Lung (tissue), 12 donors: ENCODE measurements around the gene WDR44. TPM values are rescaled to one million over a fixed set of nuclear protein-coding genes. Genes with fewer than 3 reads are reported as not detected.
A peak's percentile ranks its signal among the peaks of the same experiment; 100 is the strongest.

Experiments
- ATAC-seq: fragments of 200-7000 bp; cut with Tn5 transposase; one replicate; pipeline ENCODE4 v1.9.1; 2020; ENCODE audit warnings: moderate number of reproducible peaks; ENCODE audit not compliant: insufficient read depth, low FRiP score
- DNase-seq, 3 donors: peaks; one replicate each; pipeline ENCODE4 v3.0.0-alpha.2; 2013 to 2017
- H3K27ac ChIP-seq, 2 donors: one replicate each; pipeline ENCODE4 v1.5.1; 2013; ENCODE audit warnings: mild to moderate bottlenecking in 2 of 2, moderate library complexity in 2 of 2, control low read depth in 1 of 2, inconsistent platforms in 1 of 2, low read depth in 1 of 2, low read length in 1 of 2
- H3K27me3 ChIP-seq, 3 donors: one replicate each; pipeline ENCODE4 v1.5.1; 2013; ENCODE audit warnings: low read length in 2 of 3; ENCODE audit not compliant: control insufficient read depth in 3 of 3, insufficient read depth in 3 of 3
- H3K36me3 ChIP-seq, 4 donors: one replicate each; pipeline ENCODE4 v1.5.1; 2013; ENCODE audit warnings: low read length in 4 of 4, mild to moderate bottlenecking in 1 of 4, moderate library complexity in 1 of 4; ENCODE audit not compliant: control insufficient read depth in 4 of 4, insufficient read depth in 4 of 4
- H3K4me1 ChIP-seq, 5 donors: one replicate each; pipeline ENCODE4 v1.5.1; 2013; ENCODE audit warnings: low read length in 5 of 5, mild to moderate bottlenecking in 2 of 5, moderate library complexity in 1 of 5; ENCODE audit not compliant: control insufficient read depth in 5 of 5, insufficient read depth in 5 of 5
- H3K4me3 ChIP-seq: one replicate; pipeline ENCODE4 v1.5.1; 2013; ENCODE audit warnings: mild to moderate bottlenecking, control low read depth, moderate library complexity
- H3K9ac ChIP-seq, 2 donors: one replicate each; pipeline ENCODE4 v1.5.1; 2013; ENCODE audit warnings: low read length in 2 of 2, control low read depth in 1 of 2; ENCODE audit not compliant: insufficient read depth in 1 of 2
- H3K9me3 ChIP-seq, 4 donors: one replicate each; pipeline ENCODE4 v1.5.1; 2013; ENCODE audit warnings: low read length in 3 of 4, mild to moderate bottlenecking in 1 of 4, moderate library complexity in 1 of 4; ENCODE audit not compliant: control insufficient read depth in 4 of 4, insufficient read depth in 3 of 4
- CTCF ChIP-seq: IDR thresholded peaks from 2 replicates; pipeline ENCODE4 v1.5.1; 2012; ENCODE audit warnings: mild to moderate bottlenecking; ENCODE audit errors: control extremely low read depth, extremely low read depth
- WGBS, 2 donors: extraction: QIAGEN DNeasy Blood & Tissue Kit; methylation state at CpG; one replicate each; pipeline ENCODE4 v1.1.7; 2013; 5-methylcytosine and 5-hydroxymethylcytosine counted together
- polyA plus RNA-seq, 2 donors: library from polyadenylated mRNA; stranded (reverse); fragments of 200-250 nt; gene quantifications; one replicate each; pipeline ENCODE4 v1.2.1, GENCODE V29; 2013
- total RNA-seq, 2 donors: library from RNA; depleted of rRNA in 1 of 2; stranded (reverse); fragments of >200 nt in 1 of 2; gene quantifications; one replicate each; pipeline ENCODE4 v1.2.1, GENCODE V29; 2014 to 2021
- donor health status: control.
- donor health status: control.
- donor health status: Bipolar disorder and iron deficiency.
- donor health status: healthy.
- donor health status: DM: yes; HTN: yes; CAD: no.

The WDR44 gene
- total and polyA plus RNA-seq, 4 donors = 3.0 to 15.8 (median 10.2) TPM

- 76 to 100% methylated on average over 3 of the region's 3 CpGs for WGBS, 2 donors
- H3K9me3 ChIP-seq = no peaks in the 10 kb centered on the region
- no peak for TF ChIP-seq CTCF
- H3K9ac ChIP-seq = no peak overlapping the region
- DNase-seq (no peak), ATAC-seq (no peak)
- no peaks in the 10 kb centered on the region for H3K27me3 ChIP-seq
- no peak overlapping the region for H3K27ac ChIP-seq
- no peak overlapping the region for H3K4me3 ChIP-seq
- H3K4me1 ChIP-seq = peaks cover 0 to 15% (median 4%) of the 10 kb centered on the region in 5 donors
- no peaks in the 10 kb centered on the region for H3K36me3 ChIP-seq
Measured at GRCh38 chrX:118493016-118493415, 147.1 kb downstream of the WDR44 start.

- H3K4me1 ChIP-seq = peaks cover 0 to 15% (median 4%) of the 10 kb centered on the region in 5 donors
- H3K9me3 ChIP-seq = no peaks in the 10 kb centered on the region
- H3K36me3 ChIP-seq = no peaks in the 10 kb centered on the region
- no peak for TF ChIP-seq CTCF
- no peaks in the 10 kb centered on the region for H3K27me3 ChIP-seq
- no peak overlapping the region for H3K4me3 ChIP-seq
- 74 to 89% methylated on average over 3 of the region's 3 CpGs for WGBS, 2 donors
- DNase-seq (no peak), ATAC-seq (no peak)
- H3K9ac ChIP-seq = no peak overlapping the region
- H3K27ac ChIP-seq = no peak overlapping the region
Measured at GRCh38 chrX:118493653-118494297, 147.9 kb downstream of the WDR44 start.

DNA sequence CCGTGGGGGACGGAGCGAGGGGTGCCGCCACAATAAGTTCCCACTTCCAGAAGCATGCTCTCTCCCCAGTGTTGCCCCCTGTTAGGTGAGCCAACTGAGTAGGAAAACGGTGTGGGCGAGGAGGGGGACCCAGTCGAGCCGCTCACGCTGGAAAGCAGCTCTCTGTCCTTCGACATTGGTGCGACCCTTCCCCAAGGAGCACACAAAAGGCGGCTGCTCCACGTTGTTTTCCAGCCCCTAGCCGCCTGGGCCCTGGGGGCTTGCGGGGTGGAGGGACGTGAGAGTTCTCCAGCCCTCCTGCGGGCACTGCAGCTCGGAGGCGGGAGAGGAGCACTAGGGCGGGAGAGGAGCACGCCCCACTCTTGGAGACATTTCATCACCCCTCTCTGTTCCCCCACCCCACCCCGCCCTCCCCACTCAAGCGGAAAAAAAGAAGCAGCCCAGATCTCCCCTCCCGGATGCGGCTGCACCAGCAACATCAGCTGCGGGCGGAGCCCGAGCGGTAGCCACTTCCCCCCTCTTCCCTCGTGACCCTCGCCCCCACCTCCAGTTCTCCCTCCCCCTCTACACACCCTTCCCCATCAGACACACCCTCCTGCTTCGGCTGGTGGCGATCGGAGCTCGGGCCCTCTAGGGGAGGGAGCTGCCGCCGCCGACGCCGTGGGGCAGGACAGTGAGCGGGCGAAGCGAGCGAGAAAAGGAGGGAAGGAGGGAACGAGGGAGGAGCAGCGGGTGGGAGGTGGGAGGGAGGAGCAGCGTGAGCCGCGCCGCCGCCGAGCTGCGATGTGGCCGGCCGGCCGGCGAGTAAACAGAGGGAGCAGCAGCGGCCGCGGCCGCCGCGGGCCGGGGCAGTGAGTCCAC, 149.4 kb downstream of the WDR44 start, which contains the start of gene DOCK11:
Gene DOCK11 (plus strand): TSS at position 755 of the 861 bp plus-strand sequence. CDS start 157 bp downstream, outside the sequence.
- Histone ChIP-seq H3K27me3 (no peaks in the 10 kb centered on the region), H3K9ac (no peak within 1 kb of the TSS), H3K4me1 (peaks cover 0 to 15% (median 6%) of the 10 kb centered on the region in 5 donors), H3K36me3 (no peaks in the 10 kb centered on the region), H3K9me3 (no peaks in the 10 kb centered on the region), H3K27ac (peak within 1 kb of the TSS; percentile 27 to 77), H3K4me3 (peak within 1 kb of the TSS; percentile 56)
- TF ChIP-seq CTCF = no peak
- WGBS, 2 donors = 1 to 36% methylated on average over 26 to 64 of the region's 64 CpGs
- DNase-seq (peak; percentile 71 to 80 (median 78)), ATAC-seq (peak; percentile 84)
